T-helper 17 cell (primary cell): ENCODE measurements around the gene LEPR. TPM values are rescaled to one million over a fixed set of nuclear protein-coding genes. Genes with fewer than 3 reads are reported as not detected.

Experiments used
- ATAC-seq: fragments of 150-1000 bp; cut with Tn5 transposase; 2 replicates; pipeline ENCODE4 v1.10.0; 2021; ENCODE audit warnings: mild to moderate bottlenecking, moderate library complexity
- DNase-seq, 3 donors: peaks; one replicate each; pipeline versions ENCODE4 v3.0.0 to v3.0.0-alpha.2; 2020 to 2021
- H3K9me3 ChIP-seq: one replicate; pipeline ENCODE4 v1.7.0; 2013; ENCODE audit warnings: low read length, mild to moderate bottlenecking; ENCODE audit not compliant: control insufficient read depth, poor library complexity, severe bottlenecking
- H3K27ac Mint-ChIP-seq: one replicate; pipeline ENCODE4 v1.8.0; 2022; ENCODE audit warnings: mild to moderate bottlenecking, moderate library complexity, mixed read lengths
- H3K27me3 Mint-ChIP-seq: one replicate; pipeline ENCODE4 v1.8.0; 2022; ENCODE audit warnings: mixed read lengths
- H3K36me3 Mint-ChIP-seq: one replicate; pipeline ENCODE4 v1.8.0; 2022; ENCODE audit warnings: low read depth, mixed read lengths
- H3K4me1 Mint-ChIP-seq: one replicate; pipeline ENCODE4 v1.8.0; 2022; ENCODE audit warnings: mild to moderate bottlenecking, mixed read lengths
- H3K4me3 Mint-ChIP-seq: one replicate; pipeline ENCODE4 v1.8.0; 2022; ENCODE audit warnings: mild to moderate bottlenecking, moderate library complexity, mixed read lengths
- total RNA-seq, 4 donors: library from RNA in 2 of 4; stranded (reverse) in 2 of 4; gene quantifications; one replicate each; pipeline ENCODE4 v1.2.3 and lab custom pipeline; 2022 to 2026

LEPR gene
- total RNA-seq, 2 donors from 2014 or later = 1.9 to 5.8 TPM

- H3K4me3 Mint-ChIP-seq = no peak overlapping the region
These were observed 1.8 kb upstream of the LEPR start for GRCh38 chr1:65418522-65419185.

GRCh38 chr1:65419681-65420589, 533 bp upstream of the LEPR start:
- H3K36me3 Mint-ChIP-seq = no peaks in the 10 kb centered on the region
- no peak overlapping the region for H3K27ac Mint-ChIP-seq
- H3K9me3 ChIP-seq = no peaks in the 10 kb centered on the region
- no peak overlapping the region for H3K4me3 Mint-ChIP-seq
- DNase-seq = peak; percentile 96 to 99 (median 97)
- H3K4me1 Mint-ChIP-seq = peaks cover 15% of the 10 kb centered on the region
- ATAC-seq = peak; percentile 93
- H3K27me3 Mint-ChIP-seq = no peaks in the 10 kb centered on the region

More at GRCh38 chr1:65418522-65419185, 1.8 kb upstream of the LEPR start:
- DNase-seq (no peak), ATAC-seq (no peak)
- H3K9me3 ChIP-seq = no peaks in the 10 kb centered on the region
- Mint-ChIP-seq H3K36me3 (no peaks in the 10 kb centered on the region), H3K4me1 (peaks cover 8% of the 10 kb centered on the region), H3K27ac (no peak overlapping the region), H3K27me3 (no peaks in the 10 kb centered on the region)

- DNase-seq (no peak), ATAC-seq (no peak)
- Mint-ChIP-seq H3K4me1 (peaks cover 18% of the 10 kb centered on the region), H3K27ac (no peak overlapping the region), H3K36me3 (peaks cover 12% of the 10 kb centered on the region), H3K27me3 (no peaks in the 10 kb centered on the region), H3K4me3 (no peak overlapping the region)
- H3K9me3 ChIP-seq = no peaks in the 10 kb centered on the region
These were observed 1.0 kb downstream of the LEPR start for GRCh38 chr1:65421351-65422025.

- Mint-ChIP-seq H3K4me1 (peaks cover 18% of the 10 kb centered on the region), H3K27ac (no peak overlapping the region), H3K27me3 (no peaks in the 10 kb centered on the region), H3K36me3 (peaks cover 12% of the 10 kb centered on the region), H3K4me3 (no peak overlapping the region)
- DNase-seq (no peak), ATAC-seq (no peak)
- H3K9me3 ChIP-seq = no peaks in the 10 kb centered on the region
These were observed 2.1 kb downstream of the LEPR start for GRCh38 chr1:65422241-65423203.

- ATAC-seq (no peak), DNase-seq (no peak)
- Mint-ChIP-seq H3K4me1 (peaks cover 20% of the 10 kb centered on the region), H3K4me3 (no peak overlapping the region), H3K27me3 (no peaks in the 10 kb centered on the region), H3K27ac (no peak overlapping the region), H3K36me3 (peaks cover 12% of the 10 kb centered on the region)
- no peaks in the 10 kb centered on the region for H3K9me3 ChIP-seq
These were observed 3.6 kb downstream of the LEPR start for GRCh38 chr1:65423884-65424572.

- no peak for DNase-seq
- no peak for ATAC-seq
- Mint-ChIP-seq H3K27me3 (no peaks in the 10 kb centered on the region), H3K36me3 (peaks cover 14% of the 10 kb centered on the region), H3K4me1 (peaks cover 19% of the 10 kb centered on the region), H3K27ac (no peak overlapping the region), H3K4me3 (no peak overlapping the region)
- no peaks in the 10 kb centered on the region for H3K9me3 ChIP-seq
These were observed 4.1 kb downstream of the LEPR start for GRCh38 chr1:65424573-65424889.

- peaks cover 16% of the 10 kb centered on the region for H3K36me3 Mint-ChIP-seq
These were observed 4.5 kb downstream of the LEPR start for GRCh38 chr1:65425006-65425405.

GRCh38 chr1:65425697-65426096, 5.2 kb downstream of the LEPR start:
- no peak overlapping the region for H3K27ac Mint-ChIP-seq
- no peak overlapping the region for H3K4me3 Mint-ChIP-seq
- no peak for DNase-seq
- ATAC-seq = no peak
- H3K36me3 Mint-ChIP-seq = peaks cover 18% of the 10 kb centered on the region
- no peaks in the 10 kb centered on the region for H3K27me3 Mint-ChIP-seq
- no peaks in the 10 kb centered on the region for H3K9me3 ChIP-seq
- H3K4me1 Mint-ChIP-seq = peaks cover 22% of the 10 kb centered on the region

More at GRCh38 chr1:65425006-65425405, 4.5 kb downstream of the LEPR start:
- no peak for ATAC-seq
- H3K9me3 ChIP-seq = no peaks in the 10 kb centered on the region
- no peaks in the 10 kb centered on the region for H3K27me3 Mint-ChIP-seq
- H3K4me1 Mint-ChIP-seq = peaks cover 18% of the 10 kb centered on the region
- no peak overlapping the region for H3K27ac Mint-ChIP-seq
- DNase-seq = no peak
- no peak overlapping the region for H3K4me3 Mint-ChIP-seq

- Mint-ChIP-seq H3K36me3 (peaks cover 18% of the 10 kb centered on the region), H3K27me3 (no peaks in the 10 kb centered on the region), H3K27ac (peak overlapping the region; percentile 46), H3K4me1 (peaks cover 24% of the 10 kb centered on the region), H3K4me3 (no peak overlapping the region)
- ATAC-seq (no peak), DNase-seq (no peak)
- H3K9me3 ChIP-seq = no peaks in the 10 kb centered on the region
These were observed 8.6 kb downstream of the LEPR start for GRCh38 chr1:65429078-65429477.

GRCh38 chr1:65429806-65430205, 9.3 kb downstream of the LEPR start:
- H3K4me3 Mint-ChIP-seq = no peak overlapping the region
- H3K27me3 Mint-ChIP-seq = no peaks in the 10 kb centered on the region
- peaks cover 22% of the 10 kb centered on the region for H3K4me1 Mint-ChIP-seq
- no peak for ATAC-seq
- DNase-seq = no peak
- H3K9me3 ChIP-seq = no peaks in the 10 kb centered on the region
- H3K27ac Mint-ChIP-seq = peak overlapping the region; percentile 46
- H3K36me3 Mint-ChIP-seq = peaks cover 18% of the 10 kb centered on the region

- no peaks in the 10 kb centered on the region for H3K9me3 ChIP-seq
- H3K4me3 Mint-ChIP-seq = no peak overlapping the region
- H3K36me3 Mint-ChIP-seq = peaks cover 9% of the 10 kb centered on the region
- DNase-seq (no peak), ATAC-seq (peak; percentile 57)
- peaks cover 18% of the 10 kb centered on the region for H3K4me1 Mint-ChIP-seq
- H3K27me3 Mint-ChIP-seq = no peaks in the 10 kb centered on the region
- H3K27ac Mint-ChIP-seq = no peak overlapping the region
These were observed 10.7 kb downstream of the LEPR start for GRCh38 chr1:65431111-65431705.

GRCh38 chr1:65432918-65433317, 12.4 kb downstream of the LEPR start:
- H3K27me3 Mint-ChIP-seq = no peaks in the 10 kb centered on the region
- no peak overlapping the region for H3K4me3 Mint-ChIP-seq
- peaks cover 18% of the 10 kb centered on the region for H3K4me1 Mint-ChIP-seq
- DNase-seq (no peak), ATAC-seq (no peak)
- H3K27ac Mint-ChIP-seq = no peak overlapping the region
- no peaks in the 10 kb centered on the region for H3K9me3 ChIP-seq
- H3K36me3 Mint-ChIP-seq = peaks cover 6% of the 10 kb centered on the region
